ENCODE results near the gene ICAM1.

ICAM1 gene

DNA sequence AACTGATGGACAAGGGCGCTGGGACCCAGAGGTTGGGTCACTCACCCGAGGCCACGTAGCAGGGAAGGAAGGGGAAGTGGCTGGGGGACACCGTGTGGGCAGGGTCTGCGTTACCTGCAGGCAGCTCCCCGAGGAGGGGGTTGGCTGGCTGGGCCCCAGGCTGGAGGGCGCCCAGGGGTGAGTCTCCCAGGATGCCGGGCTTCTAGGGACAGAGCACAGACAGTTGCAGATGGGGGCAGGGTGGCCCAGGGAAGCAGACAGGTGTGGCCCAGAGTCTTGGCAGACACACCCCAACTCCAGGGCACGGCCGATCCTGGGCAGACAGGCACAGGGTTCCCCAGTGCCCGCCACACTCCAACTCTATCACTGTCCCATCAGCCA lies 50.5 kb downstream of the ICAM1 start:
- DNase-seq (ENCODE audit: low read depth, low spot score) = no peak

GRCh38 chr19:10321874-10322835 lies 51.2 kb downstream of the ICAM1 start:
- DNase-seq (ENCODE audit: low read depth, low spot score) = no peak

- no peak for DNase-seq (ENCODE audit: low read depth, low spot score)
These were observed 54.8 kb downstream of the ICAM1 start for GRCh38 chr19:10325732-10326131.

DNA sequence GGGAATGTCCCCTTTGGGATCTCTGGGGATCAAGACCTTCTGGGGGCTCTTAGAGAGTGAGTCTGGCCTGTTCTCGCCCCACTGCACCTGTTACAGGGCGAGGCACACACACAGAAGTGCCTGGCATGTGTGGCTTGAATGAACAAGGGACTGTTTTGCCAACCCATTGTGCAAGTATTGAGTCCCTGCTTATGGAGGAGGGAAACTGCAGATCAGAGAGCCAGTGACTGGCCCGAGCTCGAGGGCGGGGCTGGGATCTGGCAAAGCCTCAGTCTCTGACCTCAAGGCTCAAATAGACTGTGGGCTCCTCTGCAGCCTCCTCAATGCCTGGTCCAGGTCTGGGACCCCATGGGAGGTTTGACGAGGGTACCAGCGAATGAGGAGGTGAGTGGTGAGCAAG lies 56.9 kb downstream of the ICAM1 start:
- no peak for DNase-seq (ENCODE audit: low read depth, low spot score)

- no peak for DNase-seq (ENCODE audit: low read depth, low spot score)
These were observed 57.9 kb downstream of the ICAM1 start for GRCh38 chr19:10328558-10329429.

- DNase-seq (ENCODE audit: low read depth, low spot score) = no peak
These were observed 58.6 kb downstream of the ICAM1 start for GRCh38 chr19:10329555-10329954.

DNA sequence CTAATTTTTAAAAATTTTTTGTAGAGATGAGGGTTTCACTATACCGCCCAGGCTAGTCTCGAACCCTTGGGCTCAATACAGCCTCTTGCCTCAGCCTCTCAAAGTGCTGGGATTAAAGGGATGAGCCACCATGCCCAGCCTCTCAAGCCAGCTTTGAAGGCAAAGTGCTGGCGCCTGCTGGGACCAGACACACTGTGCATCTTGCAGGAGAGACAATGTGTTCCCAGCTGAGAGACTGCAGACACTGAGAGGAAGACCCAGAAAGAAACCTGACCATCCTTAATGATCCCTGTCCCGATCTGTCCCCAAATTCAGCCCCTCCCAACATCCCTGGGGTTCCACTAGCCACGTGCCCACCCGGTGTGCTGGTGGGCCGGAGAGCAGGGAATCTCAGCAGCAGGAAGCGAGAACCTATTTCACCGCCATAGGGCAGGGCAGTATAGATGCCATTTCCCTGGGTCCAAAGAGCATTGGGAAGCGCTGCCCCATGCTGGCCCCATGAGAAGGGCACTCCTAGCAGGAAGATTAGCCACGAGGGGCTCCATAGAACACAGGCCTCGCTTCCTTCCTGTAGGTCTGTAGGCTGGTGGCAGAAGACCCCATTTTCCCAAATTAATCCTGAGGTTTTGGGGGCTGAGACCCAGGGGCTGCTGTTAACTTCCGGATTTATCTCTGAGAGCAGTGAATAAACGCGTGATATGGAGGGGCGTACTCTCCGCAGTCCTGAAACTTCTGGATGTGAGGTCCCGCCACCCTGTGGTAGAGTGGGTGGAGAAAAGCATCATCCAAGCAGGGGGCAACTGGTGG lies 61.4 kb downstream of the ICAM1 start:
- DNase-seq (ENCODE audit: low read depth, low spot score) = no peak

- peak; percentile 99 for DNase-seq (ENCODE audit: low read depth, low spot score)
These were observed 62.2 kb downstream of the ICAM1 start, which contains the start of gene RAVER1 for GRCh38 chr19:10332965-10333757. RAVER1 (minus strand) TSS chr19:10333529; CDS start chr19:10333507, 22 bp downstream.

GRCh38 chr19:10333758-10334587 lies 63.1 kb downstream of the ICAM1 start:
- DNase-seq (ENCODE audit: low read depth, low spot score) = peak; percentile 38

DNA sequence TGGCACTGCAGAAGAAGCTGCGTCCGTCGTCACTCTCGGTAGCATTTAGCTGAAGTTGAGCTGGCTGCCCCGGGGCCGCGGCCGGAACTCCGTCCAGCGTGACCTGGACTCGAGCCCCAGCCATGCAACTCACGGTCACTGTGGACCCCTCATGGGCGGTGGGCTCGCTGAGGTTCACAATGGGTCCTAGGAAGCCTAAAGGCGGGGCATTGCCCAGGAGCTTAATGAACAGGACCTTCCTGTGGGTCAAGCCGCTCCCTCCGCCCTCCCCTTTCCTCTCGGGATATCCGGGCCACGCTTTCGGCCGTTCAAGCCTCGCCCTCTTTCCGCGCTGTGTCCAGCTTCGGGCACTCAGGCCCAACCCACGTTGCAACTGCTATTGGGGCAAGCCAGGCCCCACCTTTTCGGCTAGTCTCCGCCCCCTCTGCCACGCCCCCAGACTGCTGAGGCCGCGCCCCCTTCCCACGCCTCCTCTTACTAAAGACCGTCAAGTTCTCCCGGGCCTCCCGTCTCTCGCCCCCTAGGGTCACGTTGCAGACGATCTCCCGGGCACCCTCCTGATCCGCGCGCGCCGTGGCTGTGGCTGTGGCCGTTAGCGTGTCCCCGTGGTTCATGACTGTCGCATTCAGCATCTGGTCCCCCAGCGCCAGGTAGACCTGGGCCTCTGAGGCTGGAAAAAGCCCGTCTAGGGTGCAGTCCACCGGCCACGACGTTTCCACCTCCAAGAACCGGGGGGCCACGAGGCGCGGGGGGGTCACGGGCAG lies 63.9 kb downstream of the ICAM1 start:
- peak; percentile 96 for DNase-seq (ENCODE audit: low read depth, low spot score)

DNA sequence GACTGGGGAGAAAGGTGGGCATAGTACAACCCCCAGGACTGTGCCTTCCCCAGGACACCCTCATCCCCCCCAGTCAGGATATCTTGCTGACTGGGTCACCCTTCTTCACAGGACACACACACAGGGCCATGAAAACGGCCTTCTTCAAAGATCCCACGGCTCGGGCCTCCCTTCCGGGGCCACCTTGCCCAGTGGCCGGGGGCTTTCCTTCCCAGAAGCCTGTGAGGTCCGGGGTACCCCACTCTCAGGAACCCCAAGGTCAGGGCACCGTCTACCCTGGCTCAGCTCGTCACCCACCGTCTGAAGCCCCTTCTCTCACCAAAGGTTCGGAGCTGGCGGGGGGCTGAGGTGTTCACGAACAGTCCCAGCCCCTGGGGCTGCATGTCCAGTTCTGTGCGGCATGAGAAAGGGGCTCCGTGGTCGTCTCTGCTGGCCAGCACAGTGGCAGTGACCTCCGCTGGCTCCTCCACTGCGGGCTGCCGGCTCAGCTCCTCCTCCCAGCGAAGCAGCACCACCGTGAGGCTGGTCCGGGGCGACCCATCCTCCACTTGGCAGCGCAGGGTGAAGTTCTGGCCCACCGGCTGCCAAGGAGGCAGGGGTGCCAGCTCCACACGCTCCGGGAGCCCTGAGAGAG lies 64.5 kb downstream of the ICAM1 start:
- no peak for DNase-seq (ENCODE audit: low read depth, low spot score)

Data from astrocyte of the hippocampus (primary cell).